NCI-H446 (cell line): ENCODE results near the gene NSF.
"Not testable (repeated sequence)": the region's sequence is repeated elsewhere in the genome, so short reads cannot be mapped to it uniquely, and the experiment has no call there.

ENCODE experiments used
- DNase-seq, 2 experiments: peaks; one replicate each; lab custom pipeline; 2025; lab: John Stamatoyannopoulos, UW

Gene NSF

GRCh38 chr17:46628753-46629436 is 38.4 kb downstream of the NSF start:
- not testable (repeated sequence) for DNase-seq

DNA sequence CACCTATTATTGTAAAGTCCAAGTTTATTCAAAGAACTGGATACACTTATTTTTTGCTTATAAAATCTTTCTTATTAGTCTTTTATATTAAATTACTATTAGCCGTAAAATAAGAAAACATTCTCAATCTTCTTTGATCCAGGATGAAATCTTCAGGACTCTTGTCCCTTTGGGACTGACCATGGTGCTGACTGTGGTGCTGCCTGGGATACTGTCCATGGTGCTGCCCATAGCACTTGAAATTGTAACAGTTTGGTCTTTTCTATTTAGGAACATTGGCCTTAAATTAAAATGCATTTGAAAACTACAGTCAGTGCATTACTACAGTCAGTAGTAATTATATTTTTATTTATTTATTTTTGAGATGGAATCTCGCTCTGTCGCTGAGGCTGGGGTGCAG is 41.7 kb downstream of the NSF start:
- not testable (repeated sequence) for DNase-seq

- DNase-seq, result not testable (repeated sequence)
Observed at GRCh38 chr17:46634844-46635243, 44.4 kb downstream of the NSF start.

GRCh38 chr17:46641861-46642656 is 51.6 kb downstream of the NSF start:
- DNase-seq, result not testable (repeated sequence)

DNA sequence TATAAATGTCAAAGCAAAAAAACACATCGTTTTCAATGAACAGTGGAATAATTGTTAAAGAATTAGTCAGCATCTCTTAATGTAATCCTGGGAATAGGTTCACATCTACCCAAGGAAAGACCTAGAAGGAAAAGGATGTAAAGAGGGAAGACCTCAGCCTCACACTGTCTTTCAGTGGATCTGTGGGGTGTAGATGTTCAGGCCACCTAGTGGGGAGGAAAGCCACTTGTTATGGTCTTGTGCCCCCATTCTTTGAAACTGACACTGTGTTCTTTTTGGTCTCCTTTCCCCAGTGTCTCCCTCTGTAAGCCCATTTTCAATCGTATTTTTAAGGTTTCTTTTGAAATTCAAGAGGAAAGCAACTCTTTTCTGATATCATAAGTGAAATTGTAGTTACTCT is 56.8 kb downstream of the NSF start:
- not testable (repeated sequence) for DNase-seq

- not testable (repeated sequence) for DNase-seq
Observed at GRCh38 chr17:46647688-46648278, 57.3 kb downstream of the NSF start.

DNA sequence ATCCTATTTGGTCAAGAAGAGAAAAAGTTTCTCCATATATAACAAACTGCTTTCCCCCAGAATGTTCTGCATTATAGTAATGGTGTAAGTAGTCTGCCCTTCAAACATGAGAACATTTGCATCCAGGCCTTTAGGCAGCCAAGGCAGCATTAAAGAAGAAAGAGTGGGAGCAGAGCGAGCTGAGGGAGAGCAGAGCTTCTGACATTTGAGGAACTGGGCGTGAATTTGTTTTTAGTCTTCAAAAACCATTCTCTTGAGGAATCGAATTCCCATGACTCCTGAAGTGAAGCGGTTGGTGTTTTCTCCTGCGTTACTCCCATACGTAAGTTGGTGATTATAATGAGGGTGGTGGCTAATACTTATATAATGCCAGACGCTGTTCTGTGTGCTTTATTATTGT is 58.8 kb downstream of the NSF start:
- DNase-seq, result not testable (repeated sequence)

GRCh38 chr17:46652024-46652643 is 61.7 kb downstream of the NSF start:
- DNase-seq, result not testable (repeated sequence)

DNA sequence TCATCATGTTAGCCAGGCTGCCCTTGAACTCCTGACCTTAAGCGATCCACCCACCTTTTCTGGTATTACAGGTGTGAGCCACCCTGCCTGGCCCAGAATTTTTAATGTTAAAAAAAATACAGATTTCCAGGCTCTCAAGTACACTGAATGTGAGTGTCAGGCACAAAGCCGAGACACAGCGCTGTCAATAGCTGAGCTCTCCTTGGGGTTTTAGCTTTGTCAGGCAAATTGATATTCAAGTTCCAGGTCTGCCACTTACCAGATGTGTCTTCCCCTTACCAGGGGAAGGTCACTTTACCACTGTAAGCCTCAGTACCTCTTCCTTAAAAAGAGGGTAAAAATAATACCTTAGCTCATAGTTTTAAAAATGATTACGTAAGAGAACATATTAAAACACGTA is 67.8 kb downstream of the NSF start:
- DNase-seq, result not testable (repeated sequence)

DNA sequence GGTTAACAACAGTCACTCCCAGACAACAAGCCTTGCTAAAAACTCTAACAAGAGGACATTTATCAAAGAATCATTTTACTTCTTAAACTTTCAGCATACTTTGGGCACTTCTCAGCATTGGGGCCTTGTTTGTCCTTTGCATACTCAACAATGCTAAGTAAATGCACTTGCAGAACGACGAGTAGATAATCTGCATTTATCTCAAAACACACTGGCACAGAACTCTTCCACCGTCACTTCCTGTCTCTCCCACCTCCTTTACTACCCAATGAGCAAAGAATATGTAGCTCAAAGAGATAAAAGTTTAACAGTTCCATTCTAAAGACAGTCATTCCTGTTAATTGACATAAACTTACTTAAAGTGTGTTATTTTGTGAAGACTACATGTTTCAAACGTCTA is 69.2 kb downstream of the NSF start:
- not testable (repeated sequence) for DNase-seq

- not testable (repeated sequence) for DNase-seq
Observed at GRCh38 chr17:46663123-46663522, 72.7 kb downstream of the NSF start.

- DNase-seq, result not testable (repeated sequence)
Observed at GRCh38 chr17:46663552-46663951, 73.1 kb downstream of the NSF start.

DNA sequence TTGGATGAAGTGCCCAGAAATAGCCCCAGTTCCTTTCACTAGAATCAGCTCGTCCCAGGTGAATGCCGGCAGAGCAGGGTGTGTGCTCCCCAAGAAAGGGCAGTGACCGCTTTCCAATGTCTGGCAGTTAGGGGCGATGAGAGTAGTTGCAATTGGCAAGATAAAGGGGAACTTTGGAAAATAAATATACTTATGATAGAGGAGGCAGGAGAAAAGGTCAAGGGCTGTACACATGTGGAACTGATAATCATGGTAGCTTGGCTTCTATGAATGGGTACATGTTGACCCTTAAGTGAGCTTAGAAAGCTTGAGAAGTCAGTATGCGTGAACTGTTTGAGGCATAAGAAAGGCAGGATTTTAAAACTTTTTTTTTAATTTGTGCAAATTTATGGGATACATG is 75.5 kb downstream of the NSF start:
- DNase-seq, result not testable (repeated sequence)

GRCh38 chr17:46670789-46671188 is 80.3 kb downstream of the NSF start:
- DNase-seq, result not testable (repeated sequence)

DNA sequence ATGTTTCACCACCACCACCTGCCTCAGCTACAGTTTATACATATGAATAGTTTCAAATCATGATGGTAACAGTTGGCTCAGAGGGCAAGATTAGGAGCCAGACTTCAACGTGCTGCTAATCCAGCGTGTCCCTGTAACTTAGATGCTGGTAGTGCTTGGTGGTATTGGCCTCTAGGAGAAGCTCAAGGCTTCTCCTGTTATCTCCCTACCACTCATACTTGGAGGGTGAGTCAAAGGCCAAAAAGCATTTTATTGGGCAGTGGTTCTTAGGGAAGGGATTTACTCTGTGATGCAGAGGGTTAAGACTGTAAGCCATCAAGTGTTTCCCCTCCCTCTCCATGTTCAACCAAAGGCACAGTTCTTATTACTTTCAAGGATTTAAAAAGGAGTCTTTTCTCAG is 82.3 kb downstream of the NSF start:
- DNase-seq, result not testable (repeated sequence)

DNA sequence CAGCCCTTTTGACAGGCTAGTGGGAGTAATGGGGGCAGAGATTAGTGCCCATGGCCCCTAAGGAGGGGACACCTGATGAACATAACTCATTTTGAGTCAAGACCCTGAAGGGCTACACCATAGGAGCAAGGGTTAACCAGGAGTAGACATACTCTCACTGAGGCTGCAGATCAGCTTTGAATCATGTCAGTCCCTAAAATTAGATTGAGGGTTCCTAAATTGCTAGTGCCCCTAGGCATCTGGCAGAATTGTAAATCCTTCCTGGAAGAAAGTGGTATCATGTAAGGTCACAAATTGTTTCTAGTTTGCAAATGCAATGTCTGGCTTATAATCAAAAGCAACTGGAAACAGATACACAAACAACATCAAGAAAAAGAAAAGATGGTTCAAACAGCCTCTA is 87.3 kb downstream of the NSF start:
- not testable (repeated sequence) for DNase-seq

DNA sequence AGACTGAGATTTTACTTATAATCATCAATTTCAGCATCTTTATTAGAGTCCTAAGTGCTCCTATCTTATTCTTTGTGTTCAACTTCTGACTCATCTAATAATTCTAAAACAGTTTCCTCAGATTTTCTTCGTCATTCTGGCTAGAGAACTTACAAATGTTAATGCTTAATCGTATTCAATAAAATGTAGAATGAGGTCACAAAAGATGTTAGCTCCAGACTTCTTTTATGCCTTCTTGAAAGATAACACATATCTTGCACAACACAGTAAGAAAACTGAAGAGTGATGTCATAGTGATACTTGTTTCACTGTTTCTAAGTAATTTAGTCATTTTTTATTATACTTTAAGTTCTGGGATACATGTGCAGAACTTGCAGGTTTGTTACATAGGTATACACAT is 93.2 kb downstream of the NSF start:
- DNase-seq, result not testable (repeated sequence)

DNA sequence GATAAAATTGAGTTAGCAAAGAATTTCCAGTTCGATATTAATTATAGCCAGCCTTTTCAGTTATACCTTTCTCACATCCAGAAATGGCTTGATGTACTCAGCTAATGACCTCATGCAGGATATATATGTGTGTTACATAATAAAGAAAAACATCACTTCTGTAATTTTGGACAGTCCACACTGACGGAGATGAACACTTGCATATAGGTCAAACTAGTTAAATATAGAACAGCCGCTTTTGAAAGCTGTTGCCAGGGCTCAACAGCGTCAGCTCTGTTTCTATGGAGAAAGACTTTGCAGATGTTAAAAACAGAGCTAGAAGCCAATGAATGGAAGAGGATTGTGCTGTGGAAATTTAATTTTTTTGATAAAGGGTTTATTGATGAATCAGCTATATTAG is 94.8 kb downstream of the NSF start:
- not testable (repeated sequence) for DNase-seq

DNA sequence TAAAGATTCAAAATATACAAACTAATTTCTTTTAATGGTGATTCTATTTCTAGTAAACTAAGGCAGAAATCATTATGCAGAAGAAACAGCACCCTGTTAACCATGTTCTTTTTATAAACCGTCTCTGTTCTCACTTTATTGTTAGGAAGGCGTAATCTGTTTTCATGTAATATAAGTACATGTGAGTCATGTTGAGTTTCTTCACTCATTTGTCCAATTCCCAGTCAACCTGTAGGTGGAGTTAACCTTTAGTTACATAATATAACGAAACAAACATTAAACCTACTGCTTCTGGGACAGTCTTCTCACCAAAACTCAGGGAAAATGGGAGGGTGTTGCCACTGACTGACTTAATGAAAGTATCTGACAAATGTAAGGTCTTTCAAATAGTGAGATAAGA is 101.7 kb downstream of the NSF start:
- not testable (repeated sequence) for DNase-seq

- DNase-seq, result not testable (repeated sequence)
Observed at GRCh38 chr17:46693283-46693682, 102.8 kb downstream of the NSF start.

DNA sequence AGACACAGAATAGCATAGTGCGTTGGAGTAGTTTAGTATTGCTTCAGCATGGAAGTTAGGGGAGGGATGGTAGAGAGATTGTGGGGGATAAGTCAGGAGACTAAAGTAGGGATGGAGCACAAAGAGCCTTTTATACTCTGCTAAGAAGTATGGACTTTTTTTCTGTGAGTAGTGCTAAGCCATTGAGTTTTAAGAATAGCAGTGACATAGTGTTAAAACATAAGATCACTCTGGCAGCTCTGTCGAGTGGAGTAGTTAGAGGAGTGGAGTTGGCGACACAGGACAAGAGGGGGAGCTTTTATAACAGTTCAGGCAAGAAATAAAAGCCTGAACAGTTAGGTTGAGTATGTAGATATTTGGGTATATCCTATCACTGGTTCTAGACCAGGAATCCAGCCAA is 106.1 kb downstream of the NSF start:
- DNase-seq, result not testable (repeated sequence)

DNA sequence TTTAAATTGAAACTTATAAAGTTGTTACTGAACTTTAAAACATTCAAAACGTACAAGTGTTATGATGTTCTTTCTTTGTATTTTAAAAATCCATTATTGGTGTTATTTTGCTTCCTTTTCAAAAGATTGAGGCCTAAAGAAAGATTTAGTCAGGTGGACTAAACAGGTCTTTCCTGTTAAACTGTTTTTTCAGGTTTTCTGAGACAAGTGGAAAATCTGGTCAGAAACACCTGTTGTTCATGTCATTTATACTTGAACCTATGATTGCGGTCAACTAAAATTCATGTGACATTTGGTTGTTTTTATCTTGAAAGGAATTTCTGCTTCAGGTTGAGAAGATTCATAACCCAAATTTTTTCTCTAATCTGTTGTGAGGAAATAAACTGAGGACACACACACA is 108.5 kb downstream of the NSF start:
- DNase-seq, result not testable (repeated sequence)
